ENCODE results near the gene ANTXR1.
A peak's percentile ranks its signal among the peaks of the same experiment; 100 is the strongest.

Gene ANTXR1

DNA sequence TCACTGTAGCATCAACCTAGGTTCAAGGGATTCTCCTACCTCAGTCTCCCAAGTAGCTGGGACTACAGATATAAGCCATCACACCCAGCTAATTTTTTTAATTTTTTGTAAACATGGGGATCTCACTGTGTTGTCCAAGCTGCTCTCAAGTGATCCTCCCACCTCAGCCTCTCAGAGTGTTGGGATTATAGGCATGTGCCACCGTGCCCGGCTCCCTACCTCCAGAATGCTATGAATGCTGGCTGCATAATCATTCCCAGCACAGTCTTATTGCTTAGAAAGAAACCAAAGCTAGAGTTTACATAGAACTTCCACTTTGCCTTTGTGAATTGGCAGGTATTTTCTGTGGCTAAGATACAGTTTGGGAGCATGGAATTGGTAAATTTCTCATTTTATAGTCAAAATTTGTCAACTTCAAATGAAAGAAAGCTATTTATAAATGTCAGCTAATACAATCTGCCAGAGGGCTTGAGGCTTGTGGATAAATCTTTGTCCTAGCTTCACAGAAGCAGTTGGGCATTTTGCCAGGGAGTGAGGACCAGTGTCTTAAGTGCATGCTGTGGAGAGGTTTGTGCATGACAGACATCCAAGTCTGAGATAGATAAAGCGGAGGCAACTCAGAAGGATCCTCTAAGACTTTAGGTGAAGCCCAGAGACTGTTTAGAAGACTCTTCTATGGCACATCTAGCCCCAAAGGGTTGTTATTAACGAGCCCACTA lies 175.4 kb downstream of the ANTXR1 start:
- DNase-seq = no peak

DNA sequence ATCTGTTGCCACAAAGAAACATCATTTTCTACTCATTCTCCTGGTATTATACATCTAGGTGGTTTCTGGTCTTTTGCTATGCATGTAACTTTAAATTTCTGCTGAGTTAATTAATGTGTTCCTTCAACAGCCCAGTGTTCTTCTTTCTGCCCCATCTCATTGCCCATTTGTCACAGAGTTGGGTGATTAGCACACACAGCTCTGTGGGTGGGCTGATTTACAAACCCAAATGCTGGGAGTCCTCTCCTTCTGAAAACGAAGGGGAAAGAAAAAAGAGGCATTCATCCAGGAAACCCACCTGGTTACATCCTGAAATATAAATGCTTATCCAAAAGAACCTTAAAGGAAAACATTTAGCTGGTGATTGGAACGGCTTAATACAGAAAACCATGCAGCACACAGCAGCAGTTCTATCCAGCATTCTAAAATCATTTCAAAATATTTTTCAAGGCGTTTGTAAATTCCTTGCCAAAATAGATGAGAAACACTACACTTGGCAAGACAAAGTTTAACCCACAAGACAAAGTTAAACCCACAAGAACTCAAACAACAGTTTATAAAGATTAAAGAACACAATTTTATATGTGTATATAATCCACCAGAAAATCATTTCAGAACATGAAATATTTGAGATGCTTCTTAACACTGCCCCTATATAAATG lies 177.9 kb downstream of the ANTXR1 start:
- no peak for DNase-seq

DNA sequence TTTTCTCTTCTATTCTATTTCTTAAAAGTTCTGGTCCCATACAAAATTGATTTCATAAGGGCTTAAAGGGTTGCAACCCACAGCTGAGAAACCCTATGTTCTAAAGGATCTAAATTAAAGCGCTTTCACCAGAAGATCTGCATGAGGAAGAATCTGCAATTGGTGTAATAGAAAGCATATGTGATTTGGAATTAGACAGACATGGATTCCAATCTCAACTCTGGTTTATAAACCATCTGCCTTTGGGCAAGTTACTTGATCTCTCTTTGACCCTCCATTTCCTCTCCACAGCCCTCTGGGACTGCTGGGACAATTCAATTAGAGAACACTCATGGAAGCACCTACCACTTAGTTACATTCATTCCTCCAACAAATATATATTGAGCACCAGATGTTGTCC lies 178.7 kb downstream of the ANTXR1 start:
- no peak for DNase-seq

DNA sequence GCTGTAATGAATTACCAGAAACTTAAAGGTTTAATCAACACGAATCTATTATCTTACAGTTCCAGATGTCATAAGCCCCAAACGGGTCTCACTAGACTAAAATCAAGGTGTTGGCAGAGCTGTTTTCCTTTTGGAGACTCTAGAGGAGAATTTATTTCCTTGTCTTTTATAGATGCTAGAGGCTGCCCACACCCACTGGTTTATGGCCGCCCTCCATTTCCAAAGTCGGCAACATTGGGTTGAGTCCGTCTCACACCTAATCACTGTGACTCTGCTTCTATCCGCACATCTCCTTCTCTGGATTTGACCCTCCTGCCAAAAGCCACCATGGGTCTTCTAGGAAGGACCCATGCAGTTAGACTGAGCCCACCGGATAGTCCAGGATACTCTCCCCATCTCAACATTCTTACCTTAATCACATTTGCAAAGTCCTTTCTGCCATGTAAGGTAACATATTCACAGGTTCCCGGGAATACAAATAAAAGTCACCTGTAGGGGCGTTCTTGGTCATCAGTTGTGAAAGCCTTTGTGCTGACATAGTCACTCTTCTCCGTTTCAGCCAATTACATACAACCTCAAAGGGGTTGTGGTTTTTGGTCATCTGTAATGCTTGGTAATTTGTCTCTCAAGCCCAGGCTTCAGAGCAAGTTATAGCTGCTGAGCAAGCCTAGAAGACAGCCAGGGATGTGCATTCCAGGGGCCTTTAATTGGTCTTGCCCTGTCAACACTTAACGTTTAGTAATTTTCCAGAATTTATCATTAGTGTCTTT lies 179.4 kb downstream of the ANTXR1 start:
- DNase-seq = no peak

DNA sequence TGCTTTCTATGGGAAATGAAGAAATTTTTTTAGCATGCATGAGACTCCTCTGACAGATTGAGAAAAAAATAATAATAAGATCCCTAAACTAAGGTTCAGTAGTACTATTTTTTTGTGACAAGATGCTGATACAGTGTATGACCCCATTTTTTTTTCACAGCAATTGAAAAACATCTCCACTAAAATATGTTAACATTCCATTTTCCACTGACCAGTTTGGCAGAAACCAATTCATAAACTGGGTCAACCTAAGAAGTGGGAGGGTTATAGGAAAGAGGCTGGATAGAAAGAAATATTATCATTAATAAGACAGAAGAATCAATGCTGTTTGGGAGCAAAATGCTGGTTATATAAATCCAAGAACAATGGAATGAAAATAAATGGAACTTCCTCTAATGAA lies 182.7 kb downstream of the ANTXR1 start:
- DNase-seq = no peak

DNA sequence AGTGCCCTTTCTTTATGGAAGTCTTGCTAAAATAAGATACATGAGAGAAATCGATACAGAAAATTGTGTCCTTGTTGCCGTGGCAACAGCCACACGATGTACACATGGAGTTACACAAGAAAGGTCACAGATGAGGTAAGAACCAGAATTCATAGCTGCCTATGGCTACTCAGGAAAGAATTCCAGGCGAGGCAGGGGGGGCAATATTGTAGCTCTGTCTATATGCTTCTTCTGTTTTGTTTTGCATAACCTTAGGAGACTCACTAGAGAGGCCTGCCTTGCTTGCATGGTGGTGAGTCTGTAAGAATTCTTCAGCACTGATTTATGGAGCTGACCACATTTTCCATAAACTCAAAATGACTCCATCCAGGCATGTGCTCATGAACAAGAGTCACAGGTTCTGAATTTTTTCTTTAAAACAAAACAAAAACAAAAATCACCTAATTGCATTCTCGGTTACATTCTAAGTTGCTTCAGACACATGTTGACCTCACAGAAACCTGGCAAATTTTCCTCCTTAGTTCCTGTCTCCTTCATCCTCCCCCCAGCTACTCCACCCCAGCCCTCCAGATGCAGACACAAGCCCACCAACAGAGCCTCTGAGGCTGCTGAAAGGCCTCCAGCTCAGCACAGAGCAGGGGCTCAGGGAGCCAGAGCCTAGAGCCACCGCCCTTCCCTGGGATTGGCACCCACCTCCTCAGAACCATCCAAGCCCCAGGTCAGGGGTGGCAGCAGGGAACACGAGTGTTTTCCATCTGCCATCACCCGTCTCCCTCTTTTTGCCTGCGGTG lies 183.5 kb downstream of the ANTXR1 start:
- DNase-seq = peak; percentile 92

GRCh38 chr2:69200107-69200520 lies 187.1 kb downstream of the ANTXR1 start:
- peak; percentile 91 for DNase-seq

DNA sequence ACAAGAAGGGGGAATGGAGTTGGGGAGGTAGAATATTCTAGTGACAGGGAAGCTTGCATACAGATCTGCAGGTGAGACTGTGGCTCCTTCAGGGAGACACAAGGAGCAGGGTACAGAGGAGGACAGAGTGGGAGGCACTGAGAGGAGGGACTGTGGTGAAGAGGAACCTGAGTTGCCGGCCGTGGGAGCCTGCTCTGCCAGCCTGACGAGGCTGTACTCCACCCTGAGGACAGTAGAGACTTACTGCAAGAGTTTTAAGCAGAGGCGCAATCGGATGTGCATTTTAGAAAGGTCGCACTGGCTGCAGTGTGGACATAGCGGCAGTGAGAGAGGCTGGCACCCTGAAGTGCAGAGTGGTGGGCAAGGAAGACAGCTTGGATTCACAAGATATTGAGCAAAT lies 188.3 kb downstream of the ANTXR1 start:
- DNase-seq = no peak

DNA sequence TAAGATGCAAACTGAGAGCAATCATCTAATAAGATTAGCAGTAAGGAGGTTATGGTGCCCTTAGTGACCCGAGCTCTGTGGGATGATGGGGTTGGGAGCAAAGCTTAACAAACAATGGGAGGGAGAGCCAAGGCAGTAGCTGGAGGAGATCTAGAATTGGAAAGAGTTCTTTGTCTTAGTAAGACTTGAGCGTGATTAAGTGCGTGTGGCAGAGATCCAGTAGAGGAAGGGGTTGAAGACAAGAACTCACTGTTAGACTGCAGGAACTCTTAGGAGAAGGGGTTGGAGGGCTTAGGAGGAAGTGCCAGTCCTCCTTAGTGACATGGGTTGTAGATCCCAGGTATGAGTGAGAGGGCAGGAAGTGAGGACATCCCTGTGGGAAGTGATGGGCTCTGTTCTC lies 189.3 kb downstream of the ANTXR1 start:
- DNase-seq = no peak

DNA sequence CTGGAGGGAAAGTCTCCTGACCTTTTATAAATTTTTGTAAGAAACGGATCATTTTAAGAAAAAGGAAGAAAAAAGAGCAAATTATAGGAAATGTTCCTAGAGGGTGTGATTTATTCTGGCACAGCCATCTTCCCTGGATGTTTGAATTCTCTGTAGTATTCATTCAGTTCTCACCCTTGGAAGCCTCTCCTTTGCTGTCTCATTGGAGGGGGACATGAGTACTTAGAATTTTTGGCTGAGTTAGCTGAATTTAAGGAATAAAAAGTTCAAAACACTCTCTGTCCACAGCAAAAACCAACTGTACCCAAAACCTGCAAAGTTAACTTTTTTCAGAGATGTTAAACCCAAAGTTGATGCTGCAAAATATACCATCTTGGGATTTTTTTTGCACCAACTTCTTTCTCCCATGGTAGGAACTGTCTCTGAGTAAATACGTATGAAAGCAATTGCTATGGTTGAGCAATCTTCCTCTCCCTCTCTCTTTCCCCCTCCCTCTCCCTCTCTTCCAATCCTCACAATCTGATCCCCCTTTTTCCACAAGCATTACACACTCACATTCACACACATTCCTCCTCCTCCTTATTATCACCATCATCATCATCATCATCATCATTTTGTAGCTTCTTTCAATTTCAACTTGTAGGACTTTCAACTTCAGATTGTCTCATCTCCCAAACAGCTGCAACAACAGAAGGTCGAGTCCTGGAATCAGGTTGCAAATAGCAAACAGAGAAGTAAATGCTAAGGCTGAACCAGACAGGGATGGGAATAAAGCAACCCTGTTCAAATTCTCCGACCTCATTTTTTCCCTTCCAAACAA lies 190.4 kb downstream of the ANTXR1 start:
- DNase-seq = no peak

DNA sequence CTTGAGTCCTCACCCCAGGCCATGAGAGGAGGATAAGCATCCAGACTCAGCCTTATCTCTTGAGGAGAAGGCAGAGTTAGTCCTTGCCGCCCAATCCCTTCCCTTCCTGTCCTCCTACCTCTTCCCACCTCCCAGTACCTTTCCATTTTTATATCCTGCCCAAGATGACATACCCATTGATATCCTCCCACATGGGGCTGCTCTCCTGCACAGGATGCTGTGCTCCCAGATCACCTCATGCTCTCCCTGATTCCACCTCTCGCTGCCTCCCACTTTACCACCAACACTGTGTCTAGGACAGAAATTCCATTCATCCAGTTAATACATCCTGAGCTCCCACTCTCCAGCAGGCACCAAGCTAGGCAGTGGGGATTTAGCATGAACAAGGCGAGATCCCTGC lies 191.7 kb downstream of the ANTXR1 start:
- no peak for DNase-seq

DNA sequence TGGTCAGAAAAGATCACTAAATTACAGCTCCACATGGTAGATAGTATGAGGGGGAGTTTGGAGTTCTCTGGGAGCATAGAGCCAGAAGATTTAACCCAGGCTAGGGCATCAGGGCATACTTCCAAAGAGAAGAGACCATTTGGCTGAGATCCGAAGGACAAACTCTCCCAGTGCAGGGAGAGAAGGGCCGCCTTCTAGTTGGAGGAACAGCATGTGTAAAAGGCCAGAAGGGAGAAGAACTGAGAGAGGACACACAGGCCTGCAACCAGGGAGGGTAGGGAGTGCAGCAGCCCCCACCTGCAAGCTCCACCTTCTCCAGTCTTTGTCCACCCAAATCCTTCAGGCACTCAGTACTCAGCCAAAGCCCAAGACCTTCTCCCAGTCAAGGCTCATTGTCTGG lies 192.1 kb downstream of the ANTXR1 start:
- DNase-seq = no peak

GRCh38 chr2:69205491-69205890 lies 192.5 kb downstream of the ANTXR1 start:
- no peak for DNase-seq

DNA sequence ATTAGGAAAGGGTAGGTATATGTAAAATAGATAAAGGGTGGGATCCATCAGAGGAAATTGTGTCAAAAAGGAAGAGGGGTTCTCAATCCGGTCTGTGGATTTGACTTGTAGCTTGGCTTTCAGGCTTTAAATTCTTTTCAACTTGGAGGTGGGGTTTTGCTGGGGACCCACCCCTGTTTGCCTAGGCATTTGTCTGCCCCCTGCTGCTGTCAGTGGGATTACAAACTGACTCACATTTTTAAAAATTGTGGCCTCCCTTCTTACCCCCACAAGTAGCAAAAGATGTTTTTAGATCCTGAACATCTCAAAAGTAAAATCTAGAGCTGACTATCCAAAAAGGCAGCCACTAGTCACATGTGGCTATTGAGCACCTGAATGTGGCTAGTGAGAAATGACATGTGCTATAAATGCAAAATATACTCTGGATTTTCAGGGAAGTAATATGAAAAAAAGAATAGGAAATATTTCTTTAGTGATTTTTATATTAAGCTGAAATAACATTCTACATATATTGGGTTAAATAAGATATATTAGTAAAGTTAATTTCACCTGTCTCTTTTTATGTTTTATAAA lies 195.1 kb downstream of the ANTXR1 start:
- DNase-seq = no peak

- no peak for DNase-seq
Measured at GRCh38 chr2:69209482-69209881, 196.5 kb downstream of the ANTXR1 start.

DNA sequence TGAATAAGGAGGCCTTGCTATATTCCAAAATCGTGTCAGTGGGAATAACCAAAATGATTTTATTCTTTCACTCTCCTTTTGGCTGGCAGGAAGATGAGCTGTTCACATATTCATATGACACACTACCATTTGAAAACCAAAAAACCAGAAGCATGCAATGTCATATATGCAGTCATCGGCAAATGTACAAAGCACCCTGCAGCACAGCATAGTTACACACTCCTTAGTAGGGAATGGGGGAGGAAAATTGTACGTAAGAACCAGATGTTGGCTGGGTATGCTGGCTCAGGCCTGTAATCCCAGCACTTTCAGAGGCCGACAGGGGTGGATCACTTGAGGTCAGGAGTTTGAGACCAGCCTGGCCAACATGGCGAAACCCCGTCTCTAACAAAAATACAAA lies 197.4 kb downstream of the ANTXR1 start:
- no peak for DNase-seq

- DNase-seq = no peak
Measured at GRCh38 chr2:69211048-69211447, 198.1 kb downstream of the ANTXR1 start.

DNA sequence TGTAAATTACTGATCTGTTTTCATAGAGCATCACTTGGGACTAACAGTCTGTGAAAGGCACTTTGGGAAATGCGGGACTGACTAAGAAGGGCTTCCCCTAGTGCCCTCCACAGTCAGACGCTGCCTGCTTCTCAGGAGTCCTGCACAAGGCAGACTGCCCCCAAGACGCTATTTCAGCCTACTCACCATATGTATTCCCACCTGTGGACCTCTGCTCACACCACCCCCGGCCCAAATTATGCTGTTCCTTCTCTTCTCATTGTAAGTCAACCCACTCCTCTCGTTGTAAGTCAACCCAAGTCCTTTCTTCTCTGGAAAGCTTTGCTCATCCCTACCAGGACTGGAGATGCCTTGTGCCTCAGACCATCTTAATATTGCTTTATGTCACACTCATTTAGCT lies 198.7 kb downstream of the ANTXR1 start:
- no peak for DNase-seq

DNA sequence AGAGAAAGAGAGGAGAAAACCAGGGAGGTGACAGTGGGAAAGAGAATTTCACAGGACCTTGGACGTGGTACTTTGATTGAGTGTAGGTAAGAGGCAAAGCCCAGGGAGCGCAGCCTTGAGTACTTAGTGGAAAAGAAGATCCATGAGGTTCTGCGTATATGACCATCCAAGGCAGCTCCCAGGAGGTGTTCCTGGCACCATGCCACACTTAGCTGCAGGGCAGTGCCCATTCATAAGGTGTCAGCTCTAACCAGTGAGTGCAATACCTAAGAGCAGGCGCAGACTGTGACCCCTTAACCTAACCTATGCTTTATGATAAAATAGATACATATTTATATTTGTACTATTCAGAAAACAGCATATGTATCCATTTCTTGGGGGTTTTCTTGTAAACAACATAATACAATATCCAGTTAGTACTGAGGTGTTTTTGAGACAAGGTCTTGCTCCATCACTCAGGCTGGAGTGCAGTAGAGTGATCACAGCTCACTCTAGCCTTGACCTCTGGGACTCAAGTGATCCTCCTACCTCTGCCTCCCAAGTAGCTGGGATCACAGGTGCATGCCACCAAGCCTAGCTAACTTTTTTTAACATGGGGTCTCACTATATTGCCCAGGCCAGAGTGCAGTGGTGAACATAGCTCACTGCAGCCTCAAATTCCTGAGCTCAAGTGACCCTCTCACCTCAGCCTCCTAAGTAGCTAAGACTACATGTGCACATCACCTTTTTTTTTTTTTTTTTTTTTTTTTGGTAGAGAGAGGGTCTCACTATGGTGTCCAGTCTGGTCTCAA lies 199.5 kb downstream of the ANTXR1 start:
- DNase-seq = no peak

DNA sequence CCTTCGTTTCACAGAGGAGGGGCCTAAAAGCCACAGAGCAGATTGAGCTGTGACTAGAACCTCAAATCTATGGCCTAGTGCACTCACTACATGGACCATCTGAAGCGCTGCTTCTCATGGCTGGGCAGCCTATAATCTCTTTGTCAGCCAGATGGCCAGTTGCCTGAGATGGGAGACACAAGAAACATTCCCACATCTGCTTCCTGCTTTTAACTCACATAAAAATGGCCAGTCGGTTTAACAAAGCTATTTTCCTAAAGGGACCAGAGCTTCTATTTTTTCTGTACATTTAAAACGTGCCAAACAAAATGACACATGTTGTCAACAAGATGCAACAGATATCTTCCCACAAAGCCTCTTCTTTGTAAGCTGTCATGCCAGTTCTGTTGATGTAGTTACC lies 200.2 kb downstream of the ANTXR1 start:
- DNase-seq = no peak

GRCh38 chr2:69213782-69214181 lies 200.8 kb downstream of the ANTXR1 start:
- DNase-seq = no peak
